Mucosa of rectum (tissue), 2 donors: ENCODE results near the gene MPP3.
A peak's percentile ranks its signal among the peaks of the same experiment; 100 is the strongest.

Experiments used
- H3K27ac ChIP-seq, 2 donors: one replicate each; pipeline ENCODE4 v1.7.0; 2013; ENCODE audit warnings: inconsistent platforms in 2 of 2, low read depth in 2 of 2, low read length in 2 of 2
- H3K27me3 ChIP-seq, 2 donors: one replicate each; pipeline ENCODE4 v1.7.0; 2013; ENCODE audit warnings: low read length in 2 of 2; ENCODE audit not compliant: control insufficient read depth in 2 of 2, insufficient read depth in 2 of 2
- H3K36me3 ChIP-seq, 2 donors: one replicate each; pipeline ENCODE4 v1.7.0; 2013; ENCODE audit warnings: low read length in 2 of 2; ENCODE audit not compliant: control insufficient read depth in 2 of 2, insufficient read depth in 2 of 2
- H3K4me1 ChIP-seq, 2 donors: one replicate each; pipeline ENCODE4 v1.7.0; 2013; ENCODE audit warnings: low read length in 2 of 2, mild to moderate bottlenecking in 1 of 2; ENCODE audit not compliant: control insufficient read depth in 2 of 2, insufficient read depth in 2 of 2
- H3K4me3 ChIP-seq, 2 donors: one replicate each; pipeline ENCODE4 v1.7.0; 2013; ENCODE audit warnings: low read length in 2 of 2
- H3K9ac ChIP-seq, 2 donors: one replicate each; pipeline ENCODE4 v1.7.0; 2013; ENCODE audit warnings: low read length in 2 of 2, low read depth in 1 of 2, mild to moderate bottlenecking in 1 of 2
- H3K9me3 ChIP-seq, 2 donors: one replicate each; pipeline ENCODE4 v1.7.0; 2013; ENCODE audit warnings: low read length in 2 of 2; ENCODE audit not compliant: control insufficient read depth in 2 of 2
- donor health status: healthy.
- donor health status: Normal muscosa, but diverticular disease.

Gene MPP3, protein sequence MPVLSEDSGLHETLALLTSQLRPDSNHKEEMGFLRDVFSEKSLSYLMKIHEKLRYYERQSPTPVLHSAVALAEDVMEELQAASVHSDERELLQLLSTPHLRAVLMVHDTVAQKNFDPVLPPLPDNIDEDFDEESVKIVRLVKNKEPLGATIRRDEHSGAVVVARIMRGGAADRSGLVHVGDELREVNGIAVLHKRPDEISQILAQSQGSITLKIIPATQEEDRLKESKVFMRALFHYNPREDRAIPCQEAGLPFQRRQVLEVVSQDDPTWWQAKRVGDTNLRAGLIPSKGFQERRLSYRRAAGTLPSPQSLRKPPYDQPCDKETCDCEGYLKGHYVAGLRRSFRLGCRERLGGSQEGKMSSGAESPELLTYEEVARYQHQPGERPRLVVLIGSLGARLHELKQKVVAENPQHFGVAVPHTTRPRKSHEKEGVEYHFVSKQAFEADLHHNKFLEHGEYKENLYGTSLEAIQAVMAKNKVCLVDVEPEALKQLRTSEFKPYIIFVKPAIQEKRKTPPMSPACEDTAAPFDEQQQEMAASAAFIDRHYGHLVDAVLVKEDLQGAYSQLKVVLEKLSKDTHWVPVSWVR

GRCh38 chr17:43832976-43833829 is at the start of gene MPP3:
TSS of gene MPP3 (minus strand) at chr17:43833146. CDS start at chr17:43831906, 1,240 bp downstream.
- Histone ChIP-seq H3K4me1 (peaks cover 6 to 8% of the 10 kb centered on the region in 2 donors), H3K27me3 (peaks cover 0 to 8% of the 10 kb centered on the region in 2 donors), H3K4me3 (peak within 1 kb of the TSS; percentile 61), H3K27ac (no peak within 1 kb of the TSS), H3K9me3 (no peaks in the 10 kb centered on the region), H3K36me3 (no peaks in the 10 kb centered on the region), H3K9ac (peak within 1 kb of the TSS; percentile 6 to 67)

DNA sequence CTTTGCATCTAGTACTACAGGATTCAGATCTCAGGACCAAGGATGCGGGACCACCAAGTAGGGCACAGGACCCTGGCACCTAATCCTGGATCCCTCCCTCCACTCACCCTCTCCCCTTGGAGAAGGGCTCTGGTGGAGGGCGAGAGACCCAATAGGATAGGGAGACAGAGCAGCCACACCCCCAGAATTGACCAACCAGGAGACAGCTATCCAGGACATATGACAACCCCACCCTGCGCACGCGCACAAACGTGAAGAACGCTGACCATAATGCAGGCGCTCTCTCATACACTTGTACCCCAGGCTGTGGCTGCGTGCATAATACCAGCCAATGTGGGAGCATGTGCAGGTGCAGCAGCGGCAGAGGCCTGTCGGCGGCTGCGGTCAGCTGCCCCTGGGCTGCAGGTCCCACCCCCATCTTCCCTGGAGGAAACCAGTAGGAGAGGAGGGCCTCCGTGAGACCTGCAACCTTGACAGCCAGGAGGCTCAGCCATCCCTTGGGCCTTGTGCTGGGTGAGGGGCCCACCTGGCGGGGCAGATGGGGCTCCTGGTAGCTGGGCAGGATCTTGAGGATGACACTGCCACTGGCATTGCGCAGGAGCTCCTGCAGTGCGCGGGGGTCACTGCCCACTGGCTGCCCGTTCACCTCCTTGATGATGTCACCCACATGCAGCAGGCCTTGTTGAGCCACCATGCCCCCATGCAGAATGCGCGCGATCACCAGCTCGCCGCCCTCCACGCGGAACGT is 49.0 kb upstream of the MPP3 start:
- Histone ChIP-seq H3K4me1 (peaks cover 3% of the 10 kb centered on the region in 2 donors), H3K4me3 (no peak overlapping the region), H3K9ac (no peak overlapping the region), H3K36me3 (no peaks in the 10 kb centered on the region), H3K27ac (no peak overlapping the region), H3K9me3 (no peaks in the 10 kb centered on the region), H3K27me3 (no peaks in the 10 kb centered on the region)

- Histone ChIP-seq H3K4me1 (peaks cover 3% of the 10 kb centered on the region in 2 donors), H3K4me3 (no peak overlapping the region), H3K36me3 (no peaks in the 10 kb centered on the region), H3K9ac (no peak overlapping the region), H3K27me3 (no peaks in the 10 kb centered on the region), H3K27ac (no peak overlapping the region), H3K9me3 (no peaks in the 10 kb centered on the region)
Measured at GRCh38 chr17:43881181-43881580, 48.2 kb upstream of the MPP3 start.

DNA sequence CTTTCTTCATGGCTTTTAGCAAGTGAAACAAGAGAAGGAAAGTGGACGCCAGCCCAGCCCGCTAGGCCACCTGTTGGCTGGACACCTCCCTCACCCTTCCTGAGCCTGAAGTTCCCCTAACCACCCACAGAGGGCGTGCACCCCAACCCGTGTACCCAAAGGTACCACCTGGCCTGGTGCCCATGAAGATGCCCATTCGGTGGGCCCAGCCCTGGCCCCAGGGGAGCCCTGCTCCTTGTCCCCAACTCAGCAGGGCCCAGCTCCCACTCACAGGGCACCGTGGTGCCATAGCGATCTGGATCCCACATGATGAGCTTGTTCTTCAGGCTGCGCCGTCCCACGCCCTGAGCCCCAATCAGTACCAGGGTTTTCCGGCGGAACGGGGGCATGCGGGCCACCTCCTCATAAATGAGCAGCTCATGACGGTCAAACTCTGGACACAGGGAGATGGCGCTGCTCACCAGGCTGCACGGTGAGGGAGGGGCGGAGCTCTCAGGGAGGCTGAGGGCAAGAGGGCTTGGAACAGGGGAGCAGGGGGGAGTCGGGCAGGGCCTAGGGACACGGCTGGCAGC is 47.6 kb upstream of the MPP3 start:
- Histone ChIP-seq H3K27me3 (no peaks in the 10 kb centered on the region), H3K4me1 (peaks cover 3 to 5% of the 10 kb centered on the region in 2 donors), H3K36me3 (no peaks in the 10 kb centered on the region), H3K4me3 (no peak overlapping the region), H3K27ac (no peak overlapping the region), H3K9me3 (no peaks in the 10 kb centered on the region), H3K9ac (no peak overlapping the region)

- no peak overlapping the region for H3K4me3 ChIP-seq
- H3K9me3 ChIP-seq, result no peaks in the 10 kb centered on the region
- H3K9ac ChIP-seq, result no peak overlapping the region
- H3K36me3 ChIP-seq, result no peaks in the 10 kb centered on the region
- no peaks in the 10 kb centered on the region for H3K27me3 ChIP-seq
- H3K4me1 ChIP-seq, result peaks cover 10 to 11% of the 10 kb centered on the region in 2 donors
- no peak overlapping the region for H3K27ac ChIP-seq
Measured at GRCh38 chr17:43879723-43880419, 46.9 kb upstream of the MPP3 start.

- H3K27ac ChIP-seq, result no peak overlapping the region
- no peak overlapping the region for H3K9ac ChIP-seq
- H3K4me3 ChIP-seq, result no peak overlapping the region
- H3K27me3 ChIP-seq, result no peaks in the 10 kb centered on the region
- no peaks in the 10 kb centered on the region for H3K36me3 ChIP-seq
- H3K9me3 ChIP-seq, result no peaks in the 10 kb centered on the region
- peaks cover 20 to 21% of the 10 kb centered on the region in 2 donors for H3K4me1 ChIP-seq
Measured at GRCh38 chr17:43878260-43879175, 45.6 kb upstream of the MPP3 start.

GRCh38 chr17:43877451-43878155 is 44.7 kb upstream of the MPP3 start:
- H3K4me3 ChIP-seq, result no peak overlapping the region
- H3K27me3 ChIP-seq, result no peaks in the 10 kb centered on the region
- no peak overlapping the region for H3K9ac ChIP-seq
- H3K4me1 ChIP-seq, result peaks cover 21 to 30% of the 10 kb centered on the region in 2 donors
- H3K36me3 ChIP-seq, result no peaks in the 10 kb centered on the region
- H3K27ac ChIP-seq, result no peak overlapping the region
- no peaks in the 10 kb centered on the region for H3K9me3 ChIP-seq

- Histone ChIP-seq H3K4me3 (no peak overlapping the region), H3K27ac (no peak overlapping the region), H3K9ac (no peak overlapping the region), H3K36me3 (no peaks in the 10 kb centered on the region), H3K4me1 (peaks cover 21 to 35% of the 10 kb centered on the region in 2 donors), H3K9me3 (no peaks in the 10 kb centered on the region), H3K27me3 (no peaks in the 10 kb centered on the region)
Measured at GRCh38 chr17:43877031-43877430, 44.1 kb upstream of the MPP3 start.
